IPS-20b (cell line): ENCODE results near the gene BRD9.
"Not testable (repeated sequence)": the region's sequence is repeated elsewhere in the genome, so short reads cannot be mapped to it uniquely, and the experiment has no call there.

Source experiments
- H3K27ac ChIP-seq: one replicate; pipeline ENCODE4 v1.5.1; 2013; ENCODE audit warnings: low read length
- H3K27me3 ChIP-seq: 2 replicates; pipeline ENCODE4 v1.6.1; 2013; ENCODE audit warnings: mild to moderate bottlenecking, low read length, inconsistent platforms; ENCODE audit not compliant: insufficient read depth
- H3K36me3 ChIP-seq: 2 replicates; pipeline ENCODE4 v1.6.1; 2013; ENCODE audit warnings: low read depth, mild to moderate bottlenecking, inconsistent platforms, low read length, moderate library complexity; ENCODE audit not compliant: insufficient read depth
- H3K4me1 ChIP-seq: 2 replicates; pipeline ENCODE4 v1.6.1; 2013; ENCODE audit warnings: mild to moderate bottlenecking, control low read depth, inconsistent platforms, low read length, moderate library complexity; ENCODE audit not compliant: insufficient read depth
- H3K4me3 ChIP-seq: 2 replicates; pipeline ENCODE4 v1.5.1; 2013; ENCODE audit warnings: mild to moderate bottlenecking, low read length, inconsistent platforms
- H3K9ac ChIP-seq: 2 replicates; pipeline ENCODE4 v1.6.1; 2013; ENCODE audit warnings: low read depth, mild to moderate bottlenecking, inconsistent platforms, low read length, moderate library complexity
- H3K9me3 ChIP-seq: 2 replicates; pipeline ENCODE4 v1.6.1; 2013; ENCODE audit warnings: mild to moderate bottlenecking, low read depth, low read length, inconsistent platforms; ENCODE audit not compliant: insufficient read depth

Gene BRD9

GRCh38 chr5:851076-851475 is 41.5 kb downstream of the BRD9 start:
- H3K27ac ChIP-seq = no peak overlapping the region
- H3K4me3 ChIP-seq = no peak overlapping the region
- H3K4me1 ChIP-seq = no peaks in the 10 kb centered on the region
- no peak overlapping the region for H3K9ac ChIP-seq
- no peaks in the 10 kb centered on the region for H3K27me3 ChIP-seq
- H3K9me3 ChIP-seq = no peaks in the 10 kb centered on the region
- H3K36me3 ChIP-seq = no peaks in the 10 kb centered on the region

GRCh38 chr5:850511-851006 is 42.0 kb downstream of the BRD9 start, which contains the start of gene ZDHHC11:
Gene ZDHHC11, minus strand, starts transcription at chr5:850986. Its CDS starts 384 bp downstream, at chr5:850602.
- Histone ChIP-seq H3K9me3 (no peaks in the 10 kb centered on the region), H3K4me3 (no peak within 1 kb of the TSS)

GRCh38 chr5:849651-850301 is 42.8 kb downstream of the BRD9 start:
- H3K27me3 ChIP-seq = no peaks in the 10 kb centered on the region
- no peaks in the 10 kb centered on the region for H3K4me1 ChIP-seq
- H3K27ac ChIP-seq = no peak overlapping the region
- no peaks in the 10 kb centered on the region for H3K9me3 ChIP-seq
- no peaks in the 10 kb centered on the region for H3K36me3 ChIP-seq
- no peak overlapping the region for H3K9ac ChIP-seq
- no peak overlapping the region for H3K4me3 ChIP-seq

More at GRCh38 chr5:850511-851006, 42.0 kb downstream of the BRD9 start, which contains the start of gene ZDHHC11:
- Histone ChIP-seq H3K36me3 (no peaks in the 10 kb centered on the region), H3K27me3 (no peaks in the 10 kb centered on the region), H3K27ac (no peak within 1 kb of the TSS), H3K9ac (no peak within 1 kb of the TSS), H3K4me1 (no peaks in the 10 kb centered on the region)

- Histone ChIP-seq H3K4me1 (no peaks in the 10 kb centered on the region), H3K4me3 (no peak overlapping the region), H3K36me3 (no peaks in the 10 kb centered on the region), H3K27ac (no peak overlapping the region), H3K9ac (no peak overlapping the region), H3K9me3 (no peaks in the 10 kb centered on the region), H3K27me3 (no peaks in the 10 kb centered on the region)
These were observed 43.9 kb downstream of the BRD9 start for GRCh38 chr5:848671-849111.

GRCh38 chr5:847736-848135 is 44.9 kb downstream of the BRD9 start:
- H3K9me3 ChIP-seq = not testable (repeated sequence)

GRCh38 chr5:847212-847611 is 45.4 kb downstream of the BRD9 start:
- not testable (repeated sequence) for H3K27ac ChIP-seq, H3K27me3 ChIP-seq, H3K4me3 ChIP-seq, H3K36me3 ChIP-seq, H3K9me3 ChIP-seq, H3K9ac ChIP-seq, H3K4me1 ChIP-seq

More at GRCh38 chr5:847736-848135, 44.9 kb downstream of the BRD9 start:
- H3K4me3 ChIP-seq, H3K36me3 ChIP-seq, H3K4me1 ChIP-seq, H3K27me3 ChIP-seq, H3K27ac ChIP-seq, H3K9ac ChIP-seq: not testable (repeated sequence)

- H3K36me3 ChIP-seq, H3K4me3 ChIP-seq, H3K9ac ChIP-seq, H3K9me3 ChIP-seq, H3K27me3 ChIP-seq, H3K4me1 ChIP-seq, H3K27ac ChIP-seq: not testable (repeated sequence)
These were observed 46.0 kb downstream of the BRD9 start for GRCh38 chr5:846602-847091.

- H3K27ac ChIP-seq, H3K36me3 ChIP-seq, H3K9me3 ChIP-seq, H3K27me3 ChIP-seq, H3K9ac ChIP-seq, H3K4me3 ChIP-seq, H3K4me1 ChIP-seq: not testable (repeated sequence)
These were observed 46.7 kb downstream of the BRD9 start for GRCh38 chr5:845676-846601.

GRCh38 chr5:845031-845675 is 47.4 kb downstream of the BRD9 start:
- not testable (repeated sequence) for H3K36me3 ChIP-seq, H3K9ac ChIP-seq, H3K9me3 ChIP-seq, H3K4me1 ChIP-seq, H3K4me3 ChIP-seq, H3K27ac ChIP-seq, H3K27me3 ChIP-seq

GRCh38 chr5:844426-844825 is 48.2 kb downstream of the BRD9 start:
- H3K27me3 ChIP-seq, H3K36me3 ChIP-seq, H3K4me3 ChIP-seq, H3K4me1 ChIP-seq, H3K9me3 ChIP-seq, H3K9ac ChIP-seq, H3K27ac ChIP-seq: not testable (repeated sequence)

- H3K27ac ChIP-seq, H3K4me3 ChIP-seq, H3K27me3 ChIP-seq, H3K9ac ChIP-seq, H3K9me3 ChIP-seq, H3K4me1 ChIP-seq, H3K36me3 ChIP-seq: not testable (repeated sequence)
These were observed 48.7 kb downstream of the BRD9 start for GRCh38 chr5:843926-844325.
